ENCODE results near the gene CYSLTR2. TPM values are rescaled to one million over a fixed set of nuclear protein-coding genes. Genes with fewer than 3 reads are reported as not detected.

The CYSLTR2 gene
- total and polyA plus RNA-seq, 9 of the 15 experiments (the other 6 are each of a cell fraction or from before 2014, with no cell fraction given) = not detected

GRCh38 chr13:48654511-48654910 lies 782 bp downstream of the CYSLTR2 start:
- ATAC-seq (no peak), FAIRE-seq (no peak), DNase-seq (ENCODE audit: extremely low read depth in 1 of 4, low spot score in 3 of 4) (no peak)
- H3K36me3 ChIP-seq (ENCODE audit: control insufficient read depth, insufficient read depth, low read length) = no peaks in the 10 kb centered on the region
- no peak for TF ChIP-seq TEAD2 (tag; IDR thresholded peaks at IDR 0.05)
- TF ChIP-seq KLF10 (CRISPR knock-in tag; IDR thresholded peaks at IDR 0.05) = no peak
- TF ChIP-seq NR1H2 (CRISPR knock-in tag; IDR thresholded peaks at IDR 0.05) = no peak
- TF ChIP-seq ZNF232 (CRISPR knock-in tag; IDR thresholded peaks at IDR 0.05) = no peak
- TF ChIP-seq HNRNPL (IDR thresholded peaks at IDR 0.05; ENCODE audit: low read depth, low read length) = no peak
- no peak for TF ChIP-seq CGGBP1 (CRISPR knock-in tag; IDR thresholded peaks at IDR 0.05)
- no peak for TF ChIP-seq ZEB2 (IDR thresholded peaks at IDR 0.05)
- TF ChIP-seq BHLHE40 (IDR thresholded peaks at IDR 0.05; ENCODE audit: low read length) = no peak
- TF ChIP-seq ZNF174 (CRISPR knock-in tag; IDR thresholded peaks at IDR 0.05) = no peak
- no peak for TF ChIP-seq SMARCA4 (IDR thresholded peaks at IDR 0.05)
- TF ChIP-seq MAFK (IDR thresholded peaks at IDR 0.05; ENCODE audit: low read length) = no peak
- H4K20me1 ChIP-seq (replicated peaks; ENCODE audit: control insufficient read depth, insufficient read depth, low read length) = no peaks in the 10 kb centered on the region
- BruUV-seq (replicated peaks) = no TSS peak
- no peaks in the 10 kb centered on the region for H3K79me2 ChIP-seq (ENCODE audit: control insufficient read depth, insufficient read depth, low read length)
- H3K4me1 ChIP-seq (replicated peaks in 1 of 2; ENCODE audit: control insufficient read depth in 2 of 2, insufficient read depth in 2 of 2, low read length in 2 of 2) = no peaks in the 10 kb centered on the region
- POLR2A ChIA-PET = no interaction called here
- no peaks in the 10 kb centered on the region for H3K9me1 ChIP-seq (ENCODE audit: control insufficient read depth, insufficient read depth, low read length)
- in situ Hi-C loops (cut with MboI) (no loop called here), intact Hi-C loops (cut with micrococcal nuclease) (no loop called here)
- H3K4me2 ChIP-seq (ENCODE audit: insufficient read depth, low read length) = no peak overlapping the region
- no peak overlapping the region for H3K9ac ChIP-seq (ENCODE audit: insufficient read depth in 1 of 2, low read depth in 2 of 2, low read length in 2 of 2)
- H3K27me3 ChIP-seq (ENCODE audit: control insufficient read depth in 2 of 2, insufficient read depth in 2 of 2, low read length in 2 of 2) = no peaks in the 10 kb centered on the region
- no peak overlapping the region for H3K27ac ChIP-seq (ENCODE audit: extremely low read depth, low read depth, low read length)
- H2AFZ ChIP-seq (ENCODE audit: low read depth, low read length) = no peak overlapping the region
- WGBS (ENCODE audit: insufficient coverage, low coverage, missing lambda C conversion rate) = 0% methylated on average over 1 of the region's 1 CpG
- CTCF ChIA-PET (ENCODE audit: low intra/inter-chr PET ratio) = no interaction called here
- H3K9me3 ChIP-seq (replicated peaks; ENCODE audit: control insufficient read depth, insufficient read depth, low read depth, low read length) = no peaks in the 10 kb centered on the region
- H3K4me3 ChIP-seq = no peak overlapping the region

All from K562 (cell line).